HepG2 (cell line): Measurements from ENCODE around the gene DHX32. TPM values are rescaled to one million over a fixed set of nuclear protein-coding genes. Genes with fewer than 3 reads are reported as not detected.

Source experiments
- BCL6 ChIP-seq: IDR thresholded peaks from 2 replicates; pipeline ENCODE4 v1.6.1; 2016; ENCODE audit warnings: missing genetic modification reagents, missing compliant biosample characterization
- BCLAF1 ChIP-seq: fragments of 450-650 bp; IDR thresholded peaks from 2 replicates; pipeline ENCODE4 v1.6.1; 2017; ENCODE audit warnings: mild to moderate bottlenecking
- CBX2 ChIP-seq, 2 experiments: fragments of 200-600 bp in 1 of 2; sonication (generic); formaldehyde crosslinking in 1 of 2; IDR thresholded peaks; 2 replicates each; pipeline versions ENCODE4 v1.7.0 to v1.8.1; 2018 to 2022; ENCODE audit warnings: low read depth in 2 of 2, low read length in 1 of 2, mild to moderate bottlenecking in 1 of 2, missing genetic modification reagents in 1 of 2
- CHCHD3 ChIP-seq: sonication (generic); formaldehyde crosslinking; IDR thresholded peaks from 2 replicates; pipeline ENCODE4 v1.8.0; 2022; ENCODE audit warnings: mild to moderate bottlenecking, missing genetic modification reagents, moderate library complexity
- ESRRA ChIP-seq: sonication (generic); formaldehyde crosslinking; IDR thresholded peaks from 2 replicates; pipeline ENCODE4 v1.5.1; 2020; ENCODE audit warnings: mild to moderate bottlenecking, low read depth, missing genetic modification reagents
- FIP1L1 ChIP-seq: fragments of 200-400 bp; formaldehyde crosslinking; IDR thresholded peaks from 2 replicates; pipeline ENCODE4 v1.6.1; 2018; ENCODE audit warnings: low read depth, mild to moderate bottlenecking, low read length, moderate library complexity, borderline replicate concordance; ENCODE audit not compliant: insufficient read depth
- HHEX ChIP-seq: IDR thresholded peaks from 2 replicates; pipeline ENCODE4 v1.6.1; 2016; ENCODE audit warnings: control low read depth
- HMGA1 ChIP-seq: sonication (generic); formaldehyde crosslinking; conservative IDR thresholded peaks from 2 replicates; pipeline ENCODE4 v1.4.0; 2020; ENCODE audit warnings: missing genetic modification reagents
- KDM1A ChIP-seq: IDR thresholded peaks from 2 replicates; pipeline ENCODE4 v1.6.1; 2016; ENCODE audit warnings: missing compliant biosample characterization
- NFKB2 ChIP-seq: sonication (generic); formaldehyde crosslinking; IDR thresholded peaks from 2 replicates; pipeline ENCODE4 v1.4.0; 2020; ENCODE audit warnings: missing genetic modification reagents, borderline replicate concordance
- POLR2AphosphoS2 ChIP-seq: IDR thresholded peaks from 2 replicates; pipeline ENCODE4 v1.6.1; 2011; ENCODE audit warnings: low read depth, low read length, improper control_type of control experiment
- POLR2AphosphoS5 ChIP-seq: IDR thresholded peaks from 2 replicates; pipeline ENCODE4 v1.6.1; 2012; ENCODE audit warnings: low read depth, low read length
- SATB2 ChIP-seq: sonication (generic); formaldehyde crosslinking; IDR thresholded peaks from 2 replicates; pipeline ENCODE4 v1.5.0; 2020; ENCODE audit warnings: missing genetic modification reagents
- SIN3B ChIP-seq: fragments of 150-350 bp; IDR thresholded peaks from 2 replicates; pipeline ENCODE4 v1.6.1; 2014; ENCODE audit warnings: low read length
- SUZ12 ChIP-seq: fragments of 150-350 bp; IDR thresholded peaks from 2 replicates; pipeline ENCODE4 v1.6.1; 2014; ENCODE audit warnings: low read depth, low read length
- TCF12 ChIP-seq, 2 experiments: fragments of 450-650 bp in 1 of 2; sonication (generic) in 1 of 2; formaldehyde crosslinking in 1 of 2; IDR thresholded peaks; 2 replicates each; pipeline versions ENCODE4 v1.6.1 to v1.8.0; 2017 to 2022; ENCODE audit warnings: antibody characterized with exemption in 1 of 2, mild to moderate bottlenecking in 1 of 2, missing genetic modification reagents in 1 of 2, moderate library complexity in 1 of 2
- ZBTB34 ChIP-seq: sonication (generic); formaldehyde crosslinking; IDR thresholded peaks from 2 replicates; pipeline ENCODE4 v1.8.0; 2022; ENCODE audit warnings: mild to moderate bottlenecking, missing genetic modification reagents
- ZNF12 ChIP-seq: sonication (generic); formaldehyde crosslinking; IDR thresholded peaks from 2 replicates; pipeline ENCODE4 v1.5.0; 2020; ENCODE audit warnings: missing genetic modification reagents
- ZNF430 ChIP-seq: sonication (generic); formaldehyde crosslinking; IDR thresholded peaks from 2 replicates; pipeline ENCODE4 v1.9.0; 2021; ENCODE audit warnings: mild to moderate bottlenecking, missing genetic modification reagents
- ZNF431 ChIP-seq: sonication (generic); formaldehyde crosslinking; IDR thresholded peaks from 2 replicates; pipeline ENCODE4 v1.9.0; 2022; ENCODE audit warnings: missing genetic modification reagents, low read depth, mild to moderate bottlenecking, borderline replicate concordance
- ZNF709 ChIP-seq: sonication (generic); formaldehyde crosslinking; IDR thresholded peaks from 2 replicates; pipeline ENCODE4 v1.5.0; 2020; ENCODE audit warnings: mild to moderate bottlenecking, missing genetic modification reagents
- ZSCAN25 ChIP-seq: sonication (generic); formaldehyde crosslinking; IDR thresholded peaks from 2 replicates; pipeline ENCODE4 v1.8.0; 2022; ENCODE audit warnings: mild to moderate bottlenecking, missing genetic modification reagents
- polyA plus RNA-seq, 8 experiments: library from polyadenylated mRNA; depleted of rRNA in 3 of 8; stranded (reverse) in 7 of 8; unstranded in 1 of 8; fragments of >200 nt; fragmentation: Illumina TruSeq in 4 of 8; extraction: Trizol in 4 of 8; gene quantifications; 2 replicates each; pipeline versions ENCODE4 v1.2.1 to v1.2.3, GENCODE V29; 2011 to 2016; ENCODE audit warnings: low read depth in 4 of 8, missing spikeins in 1 of 8, mixed read lengths in 1 of 8; ENCODE audit not compliant: insufficient read depth in 1 of 8
- total RNA-seq, 5 experiments: library from RNA; depleted of rRNA; stranded (reverse); fragments of >200 nt; fragmentation: Illumina TruSeq; extraction: Trizol; gene quantifications; 2 replicates each; pipeline ENCODE4 v1.2.3, GENCODE V29; 2016; ENCODE audit warnings: low read depth in 1 of 5
- TF ChIP-seq, protein P1 (sequence below): sonication (generic); formaldehyde crosslinking; IDR thresholded peaks from 2 replicates; pipeline ENCODE4 v1.5.0; 2020; ENCODE audit warnings: missing genetic modification reagents, mild to moderate bottlenecking, borderline replicate concordance
- TF ChIP-seq, protein P2 (sequence below): IDR thresholded peaks from 2 replicates; pipeline ENCODE4 v1.6.1; 2016; ENCODE audit warnings: missing compliant biosample characterization, missing genetic modification reagents, borderline replicate concordance

Gene DHX32
- total and polyA plus RNA-seq, 2 of the 13 experiments (the other 11 are each of a cell fraction or from before 2014, with no cell fraction given), result 15.5 to 16.5 TPM

GRCh38 chr10:125822878-125823662, 58.0 kb downstream of the DHX32 start, which contains the start of the genes BCCIP and UROS (continued):
- TF ChIP-seq, protein P1, sequence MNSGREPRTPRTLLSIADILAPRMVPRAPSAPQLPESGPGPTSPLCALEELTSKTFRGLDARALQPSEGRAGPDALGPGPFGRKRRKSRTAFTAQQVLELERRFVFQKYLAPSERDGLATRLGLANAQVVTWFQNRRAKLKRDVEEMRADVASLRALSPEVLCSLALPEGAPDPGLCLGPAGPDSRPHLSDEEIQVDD, result no peak
- TF ChIP-seq SATB2 (CRISPR knock-in tag) (0 out of 2 replicates have a peak, but pooled peaks have one; percentile 27), CHCHD3 (no peak), SUZ12 (no peak), HHEX (CRISPR knock-in tag) (no peak), ZNF431 (CRISPR knock-in tag) (no peak), ZNF709 (CRISPR knock-in tag) (no peak), BCLAF1 (no peak), HMGA1 (no peak), ESRRA (CRISPR knock-in tag) (no peak), NFKB2 (CRISPR knock-in tag) (no peak), ZBTB34 (CRISPR knock-in tag) (no peak), FIP1L1 (no peak), POLR2AphosphoS5 (peak; percentile 89), POLR2AphosphoS2 (no peak), ZNF430 (no peak), ZSCAN25 (CRISPR knock-in tag) (peak; percentile 36; the same call in 1 of the 2 replicates), ZNF12 (no peak), CBX2 (IDR thresholded peaks at IDR 0.05; ENCODE audit: low read depth, low read length) (no peak), CBX2 (CRISPR knock-in tag; IDR thresholded peaks at IDR 0.05; ENCODE audit: low read depth) (0 out of 2 replicates have a peak, but pooled peaks have one; percentile 57), KDM1A (no peak), SIN3B (peak; percentile 44), TCF12 (IDR thresholded peaks at IDR 0.05) (no peak), TCF12 (CRISPR knock-in tag; IDR thresholded peaks at IDR 0.05) (no peak), BCL6 (CRISPR knock-in tag) (no peak; the same call in 1 of the 2 replicates)
- TF ChIP-seq, protein P2, sequence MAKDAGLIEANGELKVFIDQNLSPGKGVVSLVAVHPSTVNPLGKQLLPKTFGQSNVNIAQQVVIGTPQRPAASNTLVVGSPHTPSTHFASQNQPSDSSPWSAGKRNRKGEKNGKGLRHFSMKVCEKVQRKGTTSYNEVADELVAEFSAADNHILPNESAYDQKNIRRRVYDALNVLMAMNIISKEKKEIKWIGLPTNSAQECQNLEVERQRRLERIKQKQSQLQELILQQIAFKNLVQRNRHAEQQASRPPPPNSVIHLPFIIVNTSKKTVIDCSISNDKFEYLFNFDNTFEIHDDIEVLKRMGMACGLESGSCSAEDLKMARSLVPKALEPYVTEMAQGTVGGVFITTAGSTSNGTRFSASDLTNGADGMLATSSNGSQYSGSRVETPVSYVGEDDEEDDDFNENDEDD (CRISPR knock-in tag), result no peak
